ENCODE results near the gene RASGRF1. TPM values are rescaled to one million over a fixed set of nuclear protein-coding genes. Genes with fewer than 3 reads are reported as not detected.
A peak's percentile ranks its signal among the peaks of the same experiment; 100 is the strongest.

The RASGRF1 gene
- total RNA-seq, 1 donor from 2014 or later: not detected

DNA sequence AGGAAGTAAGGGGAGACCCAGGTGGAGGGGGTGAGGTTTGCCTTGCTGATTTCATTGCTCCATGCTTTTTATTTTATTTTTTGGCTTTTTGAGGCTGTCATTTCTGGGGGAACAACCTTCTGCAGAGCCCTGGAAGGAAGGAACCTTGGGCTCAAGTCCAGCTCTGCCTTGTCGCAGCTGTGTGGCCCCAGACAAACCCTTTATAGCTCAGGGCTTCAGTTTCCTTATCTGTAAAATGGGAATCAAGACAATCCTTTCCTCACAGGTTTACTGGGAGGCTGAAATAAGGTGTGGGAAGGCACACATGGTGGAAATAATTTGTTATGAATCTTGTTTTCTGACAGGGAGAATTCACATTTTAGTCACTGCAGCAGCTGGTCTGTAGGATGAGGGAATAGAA is 100.3 kb downstream of the RASGRF1 start:
- peaks cover 20% of the 10 kb centered on the region for H3K4me1 Mint-ChIP-seq (ENCODE audit: low read depth)
- no peaks in the 10 kb centered on the region for H3K36me3 Mint-ChIP-seq (ENCODE audit: low read depth)
- no peak for DNase-seq (ENCODE audit: low spot score)
- no peak overlapping the region for H3K27ac Mint-ChIP-seq
- H3K9me3 Mint-ChIP-seq: no peaks in the 10 kb centered on the region
- H3K4me3 Mint-ChIP-seq: no peak overlapping the region
- intact Hi-C loops (cut with micrococcal nuclease): no loop called here
- H3K27me3 Mint-ChIP-seq (ENCODE audit: insufficient read depth): peaks cover 13% of the 10 kb centered on the region

DNA sequence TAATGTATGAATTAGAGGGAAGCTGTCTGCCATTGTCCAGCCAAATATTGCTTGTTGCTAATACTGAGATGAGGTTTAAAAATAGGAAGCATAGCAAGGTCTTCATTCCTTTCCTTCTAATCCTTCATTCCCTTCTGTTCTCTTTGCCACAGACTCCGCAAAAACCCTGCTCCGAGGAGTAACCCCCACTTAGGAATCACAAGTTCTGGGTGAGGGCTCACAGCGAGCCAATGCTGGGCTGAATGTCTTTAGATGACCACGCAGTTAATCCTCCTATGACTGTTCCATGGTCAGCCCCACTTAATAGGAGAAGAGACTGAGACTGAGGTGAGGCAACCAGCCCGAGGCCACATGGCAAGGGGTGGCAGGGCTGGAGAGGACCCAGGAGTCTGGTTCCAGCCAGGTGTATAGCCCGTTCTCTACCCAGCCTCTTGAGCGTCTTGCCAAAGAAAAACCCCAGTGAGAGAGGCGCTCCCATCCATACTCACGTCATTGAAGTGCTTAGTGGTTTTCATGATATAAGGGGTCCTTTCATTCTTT is 100.8 kb downstream of the RASGRF1 start:
- no peak for DNase-seq (ENCODE audit: low spot score)
- H3K9me3 Mint-ChIP-seq: no peaks in the 10 kb centered on the region
- peaks cover 13% of the 10 kb centered on the region for H3K27me3 Mint-ChIP-seq (ENCODE audit: insufficient read depth)
- no peak overlapping the region for H3K27ac Mint-ChIP-seq
- intact Hi-C loops (cut with micrococcal nuclease): no loop called here
- H3K4me1 Mint-ChIP-seq (ENCODE audit: low read depth): peaks cover 20% of the 10 kb centered on the region
- H3K4me3 Mint-ChIP-seq: no peak overlapping the region
- H3K36me3 Mint-ChIP-seq (ENCODE audit: low read depth): no peaks in the 10 kb centered on the region

DNA sequence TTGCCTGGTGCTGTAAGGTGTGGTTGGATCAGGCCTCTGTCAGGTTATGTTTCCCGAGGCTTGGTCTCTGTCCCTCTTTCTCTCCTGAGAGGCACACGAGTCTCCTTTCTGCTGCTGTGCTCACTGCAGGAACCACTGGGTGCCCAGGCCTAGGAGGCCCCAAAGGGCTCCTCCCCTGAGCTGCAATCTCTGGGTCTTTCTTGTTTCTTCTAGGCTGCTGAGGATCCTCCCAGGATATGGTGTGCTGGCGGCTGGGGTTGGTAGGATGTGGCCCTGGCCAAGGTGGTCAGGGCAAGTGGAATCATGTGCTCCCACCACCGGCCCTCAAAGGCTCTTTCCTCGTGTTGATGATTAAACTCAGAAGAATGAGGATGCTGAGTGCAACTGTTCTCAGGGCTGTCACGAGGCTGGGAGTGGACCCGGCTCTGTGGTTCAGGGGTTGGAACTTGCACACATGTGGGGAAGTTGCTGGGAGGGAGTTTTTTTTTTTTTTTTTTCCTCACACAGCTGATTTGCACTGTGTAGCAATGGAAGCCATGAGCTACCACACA is 102.1 kb downstream of the RASGRF1 start:
- Mint-ChIP-seq H3K36me3 (ENCODE audit: low read depth) (no peaks in the 10 kb centered on the region), H3K4me3 (no peak overlapping the region), H3K4me1 (ENCODE audit: low read depth) (peaks cover 20% of the 10 kb centered on the region), H3K27me3 (ENCODE audit: insufficient read depth) (peaks cover 13% of the 10 kb centered on the region), H3K9me3 (no peaks in the 10 kb centered on the region), H3K27ac (peak overlapping the region; percentile 23)
- DNase-seq (ENCODE audit: low spot score): peak; percentile 9
- intact Hi-C loops (cut with micrococcal nuclease): no loop called here

DNA sequence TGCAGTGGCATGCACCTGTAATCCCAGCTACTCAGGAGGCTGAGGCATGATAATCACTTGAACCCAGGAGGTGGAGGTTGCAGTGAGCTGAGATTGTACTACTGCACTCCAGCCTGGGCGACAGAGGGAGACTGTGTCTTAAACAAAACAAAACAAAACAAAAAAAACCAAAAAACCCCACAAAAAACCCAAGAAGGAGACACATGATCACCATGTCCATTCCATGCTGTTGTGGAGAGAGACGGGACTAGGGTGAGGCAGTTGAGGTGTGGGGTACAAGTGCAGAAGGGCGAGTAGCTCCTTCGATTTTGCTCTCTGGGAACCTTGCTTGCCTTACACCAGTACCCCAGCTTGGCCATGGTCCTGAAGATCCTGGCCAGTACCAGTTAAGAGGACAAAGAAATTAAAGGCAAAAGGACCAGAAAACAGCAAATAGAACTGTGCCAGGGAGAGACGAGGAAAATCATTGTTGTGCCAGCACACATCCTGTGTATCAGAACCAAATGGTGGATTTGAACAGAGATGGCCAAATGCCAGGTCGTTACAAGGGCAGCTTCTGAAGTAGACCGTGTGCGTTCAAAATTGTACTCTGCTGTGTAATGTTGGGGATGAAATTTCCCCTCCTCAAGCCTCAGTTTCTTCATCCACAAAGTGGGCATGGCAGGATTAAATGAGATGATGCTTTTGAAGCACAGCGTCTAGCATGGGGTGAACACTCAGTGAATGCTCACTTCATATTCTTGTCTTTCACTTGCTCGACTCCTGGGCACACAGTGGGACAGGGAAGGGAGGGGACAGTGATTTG is 102.8 kb downstream of the RASGRF1 start:
- H3K4me3 Mint-ChIP-seq: no peak overlapping the region
- H3K9me3 Mint-ChIP-seq: no peaks in the 10 kb centered on the region
- no peak for DNase-seq (ENCODE audit: low spot score)
- no peaks in the 10 kb centered on the region for H3K36me3 Mint-ChIP-seq (ENCODE audit: low read depth)
- peaks cover 13% of the 10 kb centered on the region for H3K4me1 Mint-ChIP-seq (ENCODE audit: low read depth)
- intact Hi-C loops (cut with micrococcal nuclease): no loop called here
- peaks cover 16% of the 10 kb centered on the region for H3K27me3 Mint-ChIP-seq (ENCODE audit: insufficient read depth)
- H3K27ac Mint-ChIP-seq: no peak overlapping the region

DNA sequence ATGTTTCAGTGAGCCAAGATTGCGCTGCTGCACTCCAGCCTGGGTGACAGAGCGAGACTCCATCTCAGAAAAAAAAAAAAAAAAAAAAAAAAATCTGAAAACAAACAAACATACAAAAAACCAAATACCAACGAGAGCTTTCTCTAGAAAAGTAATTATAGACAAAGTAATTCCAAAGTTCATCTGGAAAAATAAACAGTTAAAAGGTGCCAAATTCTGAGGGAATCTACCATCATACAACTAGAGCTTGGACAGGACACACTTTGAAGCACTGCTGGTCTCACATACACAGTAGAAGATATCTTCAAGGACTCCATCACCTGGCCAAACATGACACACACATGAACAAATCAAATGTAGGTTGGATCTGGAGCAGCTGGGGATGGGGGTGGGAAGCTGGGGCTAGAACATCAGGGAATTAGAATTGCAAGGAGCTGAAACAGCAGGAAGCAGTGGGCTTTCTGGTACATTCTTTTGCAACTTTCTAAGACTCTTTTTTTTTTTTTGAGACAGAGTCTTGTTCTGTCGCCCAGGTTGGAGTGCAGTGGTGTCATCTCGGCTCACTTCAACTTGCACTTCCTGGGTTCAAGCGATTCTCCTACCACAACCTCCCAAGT is 104.6 kb downstream of the RASGRF1 start:
- DNase-seq (ENCODE audit: low spot score): no peak
- Mint-ChIP-seq H3K9me3 (no peaks in the 10 kb centered on the region), H3K27ac (no peak overlapping the region), H3K36me3 (ENCODE audit: low read depth) (no peaks in the 10 kb centered on the region), H3K27me3 (ENCODE audit: insufficient read depth) (peaks cover 18% of the 10 kb centered on the region), H3K4me3 (no peak overlapping the region), H3K4me1 (ENCODE audit: low read depth) (peaks cover 13% of the 10 kb centered on the region)
- intact Hi-C loops (cut with micrococcal nuclease): no loop called here

DNA sequence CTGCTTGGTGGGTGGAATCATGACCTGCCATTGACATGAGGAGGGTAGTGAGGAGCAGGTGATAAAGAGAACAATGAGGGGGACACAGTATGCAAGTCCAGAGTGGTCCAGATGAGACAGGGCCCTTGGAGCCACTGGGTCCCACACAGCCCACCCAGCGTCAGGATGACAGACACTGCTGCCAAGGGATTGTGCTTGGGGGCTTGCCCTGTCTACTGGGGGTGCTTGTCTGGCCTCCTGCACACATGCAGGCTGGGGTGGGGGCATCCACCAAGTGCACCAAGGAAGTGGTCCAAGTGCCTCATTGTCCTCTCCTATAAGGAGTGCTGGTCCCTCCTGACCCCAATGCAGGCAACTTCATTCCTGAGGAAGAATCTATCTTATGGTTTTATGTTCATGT is 106.5 kb downstream of the RASGRF1 start:
- intact Hi-C loops (cut with micrococcal nuclease): no loop called here
- no peaks in the 10 kb centered on the region for H3K36me3 Mint-ChIP-seq (ENCODE audit: low read depth)
- H3K4me3 Mint-ChIP-seq: no peak overlapping the region
- peaks cover 12% of the 10 kb centered on the region for H3K27me3 Mint-ChIP-seq (ENCODE audit: insufficient read depth)
- H3K27ac Mint-ChIP-seq: no peak overlapping the region
- no peaks in the 10 kb centered on the region for H3K9me3 Mint-ChIP-seq
- peaks cover 13% of the 10 kb centered on the region for H3K4me1 Mint-ChIP-seq (ENCODE audit: low read depth)
- no peak for DNase-seq (ENCODE audit: low spot score)

DNA sequence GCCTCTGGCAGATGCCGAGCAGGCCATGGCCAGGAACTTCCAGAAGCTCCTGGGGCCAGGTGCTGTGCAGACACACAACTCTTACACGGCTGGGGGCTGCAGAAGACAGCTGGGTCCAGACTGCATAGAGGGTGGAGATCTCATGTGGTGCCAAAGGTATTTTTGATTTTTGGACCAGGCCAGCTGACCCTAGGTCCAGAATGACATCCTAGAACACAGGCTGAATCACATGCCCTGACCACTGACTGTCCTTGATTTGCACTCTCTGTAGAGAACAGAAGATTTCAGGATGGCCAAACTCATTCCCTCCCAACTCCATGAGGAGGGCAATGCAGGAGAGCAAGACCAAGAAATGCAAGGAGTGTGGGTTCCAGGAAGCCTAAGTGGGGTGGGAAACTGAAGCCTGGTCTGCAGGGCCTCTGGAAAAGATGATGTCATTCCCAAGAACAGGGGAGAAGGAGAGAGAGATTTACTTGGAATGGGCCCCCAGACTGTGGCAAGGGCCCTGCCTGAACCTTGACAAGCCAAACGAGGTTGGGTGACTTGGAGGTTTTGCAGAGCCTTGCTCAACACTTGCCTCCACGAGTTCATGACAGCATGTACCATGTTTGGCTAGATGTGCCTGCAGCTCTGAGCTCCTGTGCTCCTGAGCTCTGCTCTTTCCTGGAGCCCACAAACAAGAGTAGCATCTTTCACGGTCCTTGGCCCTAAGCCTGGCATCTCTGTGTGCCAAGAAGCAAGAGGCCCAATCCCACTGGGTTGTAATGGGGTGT is 107.2 kb downstream of the RASGRF1 start:
- Mint-ChIP-seq H3K9me3 (no peaks in the 10 kb centered on the region), H3K27ac (no peak overlapping the region), H3K4me1 (ENCODE audit: low read depth) (peaks cover 8% of the 10 kb centered on the region), H3K27me3 (ENCODE audit: insufficient read depth) (peaks cover 12% of the 10 kb centered on the region), H3K36me3 (ENCODE audit: low read depth) (no peaks in the 10 kb centered on the region), H3K4me3 (no peak overlapping the region)
- no peak for DNase-seq (ENCODE audit: low spot score)
- intact Hi-C loops (cut with micrococcal nuclease): no loop called here

DNA sequence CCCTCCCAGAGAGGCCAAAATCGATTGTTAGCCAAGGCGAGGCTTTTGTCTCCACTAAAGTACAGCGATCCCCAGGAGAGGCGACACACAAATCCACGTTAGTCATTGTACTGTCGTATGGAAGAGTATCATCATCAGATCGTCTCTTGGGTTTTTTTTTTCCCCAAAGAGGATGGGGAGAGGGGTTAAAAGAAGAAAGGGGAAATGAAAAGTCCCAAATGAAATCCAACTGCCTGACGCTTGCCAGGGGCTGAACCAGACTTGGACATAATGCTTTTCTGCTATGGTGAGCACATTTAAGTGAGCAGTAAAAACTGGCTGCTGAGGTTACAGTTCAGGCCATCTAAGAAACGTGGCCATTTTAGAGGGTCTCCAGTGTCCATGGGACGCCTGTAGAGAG is 107.8 kb downstream of the RASGRF1 start:
- no peak for DNase-seq (ENCODE audit: low spot score)
- no peaks in the 10 kb centered on the region for H3K36me3 Mint-ChIP-seq (ENCODE audit: low read depth)
- H3K4me3 Mint-ChIP-seq: no peak overlapping the region
- no peaks in the 10 kb centered on the region for H3K9me3 Mint-ChIP-seq
- intact Hi-C loops (cut with micrococcal nuclease): no loop called here
- H3K4me1 Mint-ChIP-seq (ENCODE audit: low read depth): peaks cover 6% of the 10 kb centered on the region
- H3K27me3 Mint-ChIP-seq (ENCODE audit: insufficient read depth): peaks cover 9% of the 10 kb centered on the region
- no peak overlapping the region for H3K27ac Mint-ChIP-seq

DNA sequence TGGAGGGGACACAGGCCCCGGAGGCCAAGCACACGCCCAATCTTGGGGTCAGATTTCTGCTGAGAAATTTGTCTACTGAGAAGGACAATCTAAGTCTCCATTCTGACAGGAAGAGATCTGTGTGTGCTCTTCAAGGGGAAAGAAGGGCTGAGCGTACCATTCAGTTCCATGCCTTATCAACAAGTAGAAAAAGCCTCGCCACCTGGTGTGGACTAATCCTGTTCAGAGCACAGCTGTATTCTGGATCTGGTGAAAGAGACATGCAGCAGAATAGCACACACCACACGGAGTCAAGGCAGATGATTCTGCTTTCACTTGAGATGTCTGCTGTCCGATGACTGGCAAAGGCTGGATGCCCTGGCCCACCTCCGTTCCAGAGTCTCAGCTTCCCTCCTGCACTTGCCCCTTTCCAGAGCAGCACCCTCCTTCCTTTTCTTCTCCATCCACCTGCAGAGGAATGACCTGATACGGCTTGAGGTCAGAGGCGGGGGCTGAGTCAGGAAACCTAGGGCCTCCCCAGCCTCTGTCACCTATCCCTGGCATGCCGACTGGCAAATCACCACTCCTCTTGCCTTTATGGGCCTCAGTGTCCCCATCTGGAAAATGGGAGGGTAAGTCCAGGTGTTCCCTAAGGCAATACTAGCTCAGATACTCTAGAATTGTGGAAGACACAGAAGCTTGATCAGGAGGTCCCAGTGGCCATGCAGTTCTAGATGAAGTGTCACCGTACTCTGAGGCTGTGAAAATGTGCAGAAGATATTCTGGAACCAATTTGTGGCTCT is 108.9 kb downstream of the RASGRF1 start:
- peaks cover 13% of the 10 kb centered on the region for H3K4me1 Mint-ChIP-seq (ENCODE audit: low read depth)
- peaks cover 5% of the 10 kb centered on the region for H3K27me3 Mint-ChIP-seq (ENCODE audit: insufficient read depth)
- H3K36me3 Mint-ChIP-seq (ENCODE audit: low read depth): no peaks in the 10 kb centered on the region
- H3K4me3 Mint-ChIP-seq: no peak overlapping the region
- DNase-seq (ENCODE audit: low spot score): no peak
- no peak overlapping the region for H3K27ac Mint-ChIP-seq
- H3K9me3 Mint-ChIP-seq: no peaks in the 10 kb centered on the region
- intact Hi-C loops (cut with micrococcal nuclease): no loop called here

DNA sequence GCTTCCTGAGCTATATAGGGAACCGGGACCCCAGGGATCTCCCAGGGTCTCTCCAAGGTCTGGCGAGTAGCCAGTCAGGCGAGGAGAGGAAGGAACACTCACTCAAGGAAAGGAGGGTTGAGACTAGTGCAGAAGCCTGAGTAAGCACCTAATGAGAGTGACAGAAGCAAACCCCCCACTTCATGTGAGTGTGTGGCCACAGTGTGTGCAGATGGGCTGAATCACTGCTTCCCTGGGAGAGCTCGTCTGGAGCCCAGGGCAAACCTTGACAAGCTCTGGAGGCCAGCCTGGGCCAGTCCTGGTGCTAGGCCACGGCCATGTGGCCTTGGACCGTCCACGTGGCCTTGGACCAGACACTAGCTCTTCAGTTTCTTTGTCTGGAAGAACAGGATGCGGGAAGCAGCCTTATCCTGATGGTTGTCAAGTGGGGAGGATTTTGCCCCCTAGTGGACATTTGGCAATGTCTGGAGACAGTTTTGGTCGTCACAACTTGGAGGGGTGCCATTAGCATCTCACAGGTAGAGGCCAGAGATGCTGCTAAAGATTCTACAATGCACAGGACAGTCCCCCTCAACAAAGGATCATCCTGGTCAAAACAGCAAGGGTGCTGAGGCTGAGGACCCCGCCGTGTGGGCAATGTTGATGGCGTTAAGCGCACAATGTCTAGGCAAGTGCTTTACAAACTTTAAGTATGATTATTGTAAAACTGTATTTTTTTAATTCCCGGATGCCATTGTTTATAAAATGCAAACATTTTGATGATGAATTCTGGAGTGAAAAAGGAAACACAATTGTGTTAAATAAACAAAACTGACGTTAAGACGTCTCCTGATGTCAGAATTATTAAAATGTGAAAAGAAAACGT is 110.9 kb downstream of the RASGRF1 start:
- intact Hi-C loops (cut with micrococcal nuclease): loop anchor here (2.0 kb wide), 1 partner anchor 69 kb away; no protein-coding TSS in a partner anchor
- DNase-seq (ENCODE audit: low spot score): no peak
- Mint-ChIP-seq H3K27me3 (ENCODE audit: insufficient read depth) (peaks cover 5% of the 10 kb centered on the region), H3K36me3 (ENCODE audit: low read depth) (no peaks in the 10 kb centered on the region), H3K27ac (no peak overlapping the region), H3K9me3 (no peaks in the 10 kb centered on the region), H3K4me1 (ENCODE audit: low read depth) (peaks cover 13% of the 10 kb centered on the region), H3K4me3 (no peak overlapping the region)

DNA sequence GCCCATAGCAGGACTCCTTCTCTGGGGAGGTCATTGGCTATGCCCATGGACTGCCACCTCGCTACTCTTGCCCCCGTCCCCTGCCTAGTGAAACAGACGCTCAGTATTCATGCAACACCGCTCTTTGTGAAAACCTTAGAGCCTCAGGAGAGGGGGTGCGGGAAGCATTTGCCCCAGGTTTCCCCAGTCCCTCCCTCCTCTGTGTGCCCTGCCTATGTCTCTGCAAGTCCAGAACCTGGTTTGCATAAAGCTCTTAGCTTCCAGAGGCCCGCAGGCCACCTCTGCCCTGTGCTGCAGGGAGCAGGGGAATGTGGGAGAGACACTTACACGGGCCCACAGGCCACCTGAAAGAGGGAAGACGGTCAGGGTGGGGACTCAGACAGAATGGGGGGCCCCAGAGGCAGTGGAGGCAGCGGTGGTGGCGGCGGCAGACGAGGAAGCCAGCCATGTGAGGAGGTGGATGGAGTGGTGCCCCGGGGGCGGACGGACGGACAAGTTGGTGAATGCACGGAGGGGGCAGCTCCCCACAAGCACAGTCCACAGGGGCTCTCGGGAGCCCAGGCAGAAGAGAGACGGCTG is 111.9 kb downstream of the RASGRF1 start:
- intact Hi-C loops (cut with micrococcal nuclease): loop anchor here (2.0 kb wide), 1 partner anchor 68 kb away; no protein-coding TSS in a partner anchor
- H3K36me3 Mint-ChIP-seq (ENCODE audit: low read depth): no peaks in the 10 kb centered on the region
- no peak for DNase-seq (ENCODE audit: low spot score)

More for the DNA sequence above, 111.9 kb downstream of the RASGRF1 start:
- Mint-ChIP-seq H3K4me3 (no peak overlapping the region), H3K27me3 (ENCODE audit: insufficient read depth) (peaks cover 5% of the 10 kb centered on the region), H3K27ac (peak overlapping the region; percentile 52), H3K4me1 (ENCODE audit: low read depth) (peaks cover 13% of the 10 kb centered on the region), H3K9me3 (no peaks in the 10 kb centered on the region)
